Caki2 (cell line): ENCODE results near the gene TAOK2. TPM values are rescaled to one million over a fixed set of nuclear protein-coding genes. Genes with fewer than 3 reads are reported as not detected.
A peak's percentile ranks its signal among the peaks of the same experiment; 100 is the strongest.

Experiments used
- DNase-seq: peaks from one replicate; pipeline ENCODE4 v3.0.0-alpha.2; 2015; ENCODE audit warnings: low read depth
- in situ Hi-C: cut with HindIII; loops from 2 replicates; pipeline ENCODE4 v1.10.0; 2016; ENCODE audit warnings: low sequenced_read_pairs, low pct_unique_long_range_greater_than_20kb, mixed read lengths
- total RNA-seq: library from RNA; depleted of rRNA; stranded (reverse); fragments of >200 nt; shearing (Covaris generic); gene quantifications from 2 replicates; pipeline ENCODE4 v1.2.3, GENCODE V29; 2014; ENCODE audit warnings: low replicate concordance

TAOK2 gene
- total RNA-seq, 1 experiment from 2014 or later: 57.0 TPM

- no peak for DNase-seq
- in situ Hi-C loops: no loop called here
These were observed 10.6 kb downstream of the TAOK2 start for GRCh38 chr16:29984137-29984763.

- DNase-seq: no peak
- in situ Hi-C loops: no loop called here
These were observed 11.1 kb downstream of the TAOK2 start for GRCh38 chr16:29984764-29985147.

GRCh38 chr16:29985271-29985811 lies 11.7 kb downstream of the TAOK2 start:
- in situ Hi-C loops: no loop called here
- DNase-seq: no peak

DNA sequence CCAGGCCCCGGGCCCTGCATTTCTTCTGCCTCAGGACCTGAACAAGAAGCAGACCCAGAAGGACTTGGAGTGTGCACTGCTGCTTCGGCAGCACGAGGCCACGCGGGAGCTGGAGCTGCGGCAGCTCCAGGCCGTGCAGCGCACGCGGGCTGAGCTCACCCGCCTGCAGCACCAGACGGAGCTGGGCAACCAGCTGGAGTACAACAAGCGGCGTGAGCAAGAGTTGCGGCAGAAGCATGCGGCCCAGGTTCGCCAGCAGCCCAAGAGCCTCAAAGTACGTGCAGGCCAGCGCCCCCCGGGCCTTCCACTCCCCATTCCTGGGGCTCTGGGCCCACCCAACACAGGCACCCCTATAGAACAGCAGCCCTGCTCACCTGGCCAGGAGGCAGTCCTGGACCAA lies 12.6 kb downstream of the TAOK2 start:
- DNase-seq: no peak
- in situ Hi-C loops: no loop called here

- DNase-seq: no peak
- in situ Hi-C loops: no loop called here
These were observed 13.3 kb downstream of the TAOK2 start for GRCh38 chr16:29986931-29987330.

- DNase-seq: no peak
- in situ Hi-C loops: no loop called here
These were observed 13.9 kb downstream of the TAOK2 start for GRCh38 chr16:29987371-29988085.

DNA sequence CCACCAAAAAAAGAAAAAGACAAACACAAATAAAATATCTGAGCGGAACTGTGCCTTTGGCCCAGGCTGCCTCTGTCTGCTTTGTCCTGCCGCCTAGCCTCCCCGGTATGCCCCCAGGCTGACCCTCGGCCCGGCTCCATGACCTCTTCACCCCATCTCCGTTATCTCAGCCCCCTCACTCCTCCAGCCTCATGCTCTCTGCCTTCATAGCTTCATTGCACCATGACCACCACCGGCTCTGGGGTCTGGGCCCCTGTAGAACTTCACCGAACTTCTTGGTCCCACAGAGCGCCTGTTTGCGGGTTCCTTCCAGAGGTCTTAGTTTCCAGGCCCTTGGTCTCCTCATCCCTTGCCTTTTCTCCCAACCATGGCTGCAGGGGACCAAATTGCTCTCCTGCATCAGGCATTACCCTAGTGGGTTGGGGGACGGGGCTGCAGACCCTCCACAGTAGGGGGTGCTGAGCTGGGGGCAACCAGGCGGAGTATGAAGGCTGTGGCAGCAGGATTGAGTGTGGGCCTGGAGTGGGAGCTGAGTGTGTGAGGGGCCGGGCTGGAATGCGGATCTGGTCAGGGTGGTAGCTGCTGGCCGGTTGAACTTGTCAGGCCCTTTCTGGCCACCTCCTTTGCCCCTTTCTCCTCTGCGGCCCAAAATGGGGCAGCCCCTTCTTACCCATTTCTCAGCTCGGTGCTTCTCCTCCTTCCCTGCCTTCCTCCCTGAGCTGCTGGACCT lies 14.8 kb downstream of the TAOK2 start:
- in situ Hi-C loops: no loop called here
- DNase-seq: no peak

GRCh38 chr16:29989111-29989858 lies 15.6 kb downstream of the TAOK2 start:
- no peak for DNase-seq
- in situ Hi-C loops: no loop called here

DNA sequence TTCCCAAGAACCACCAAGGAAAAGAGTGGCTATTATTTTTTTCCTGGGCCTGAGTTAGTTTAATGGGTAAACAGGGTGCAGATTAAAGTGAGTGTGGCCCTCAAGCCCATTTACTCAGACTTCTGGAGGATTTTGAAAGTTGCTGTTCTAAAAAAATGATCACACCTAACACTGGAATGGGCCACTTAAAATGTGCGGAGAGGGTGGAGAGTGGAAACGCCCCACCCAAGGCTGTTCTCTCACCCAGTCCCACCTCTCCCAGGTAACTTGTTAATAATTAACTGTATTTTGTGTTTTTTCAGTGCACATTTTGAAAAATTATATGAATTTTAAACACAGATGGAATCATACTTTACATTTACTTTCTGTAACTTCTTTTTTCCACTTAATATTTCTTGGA lies 16.4 kb downstream of the TAOK2 start:
- in situ Hi-C loops: no loop called here
- DNase-seq: no peak

DNA sequence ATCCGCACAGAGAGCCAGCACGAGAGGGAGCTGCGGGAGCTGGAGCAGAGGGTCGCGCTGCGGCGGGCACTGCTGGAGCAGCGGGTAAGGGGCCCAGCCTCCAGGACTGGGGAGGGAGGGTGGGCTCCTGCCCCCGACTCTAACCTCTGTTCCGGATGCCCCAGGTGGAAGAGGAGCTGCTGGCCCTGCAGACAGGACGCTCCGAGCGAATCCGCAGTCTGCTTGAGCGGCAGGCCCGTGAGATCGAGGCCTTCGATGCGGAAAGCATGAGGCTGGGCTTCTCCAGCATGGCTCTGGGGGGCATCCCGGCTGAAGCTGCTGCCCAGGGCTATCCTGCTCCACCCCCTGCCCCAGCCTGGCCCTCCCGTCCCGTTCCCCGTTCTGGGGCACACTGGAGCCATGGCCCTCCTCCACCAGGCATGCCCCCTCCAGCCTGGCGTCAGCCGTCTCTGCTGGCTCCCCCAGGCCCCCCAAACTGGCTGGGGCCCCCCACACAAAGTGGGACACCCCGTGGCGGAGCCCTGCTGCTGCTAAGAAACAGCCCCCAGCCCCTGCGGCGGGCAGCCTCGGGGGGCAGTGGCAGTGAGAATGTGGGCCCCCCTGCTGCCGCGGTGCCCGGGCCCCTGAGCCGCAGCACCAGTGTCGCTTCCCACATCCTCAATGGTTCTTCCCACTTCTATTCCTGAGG lies 17.4 kb downstream of the TAOK2 start:
- no peak for DNase-seq
- in situ Hi-C loops: no loop called here

DNA sequence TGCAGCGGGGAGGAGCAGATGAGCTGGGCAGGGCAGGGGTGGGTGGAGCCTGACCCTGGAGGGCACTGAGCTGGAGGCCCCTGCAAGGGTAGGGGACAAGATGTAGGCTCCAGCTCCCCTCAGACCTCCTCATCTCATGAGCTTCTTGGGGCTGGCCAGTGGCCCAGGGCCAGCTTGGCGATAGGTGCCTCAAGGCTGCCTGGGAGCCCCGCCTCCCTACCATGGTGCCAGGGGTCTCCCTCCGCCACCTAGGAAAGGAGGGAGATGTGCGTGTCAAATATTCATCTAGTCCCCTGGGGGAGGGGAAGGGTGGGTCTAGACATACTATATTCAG lies 17.9 kb downstream of the TAOK2 start:
- in situ Hi-C loops: no loop called here

GRCh38 chr16:29992344-29992967 lies 18.8 kb downstream of the TAOK2 start:
- DNase-seq: peak; percentile 19
- in situ Hi-C loops: no loop called here

More for the DNA sequence above, 17.9 kb downstream of the TAOK2 start:
- no peak for DNase-seq

DNA sequence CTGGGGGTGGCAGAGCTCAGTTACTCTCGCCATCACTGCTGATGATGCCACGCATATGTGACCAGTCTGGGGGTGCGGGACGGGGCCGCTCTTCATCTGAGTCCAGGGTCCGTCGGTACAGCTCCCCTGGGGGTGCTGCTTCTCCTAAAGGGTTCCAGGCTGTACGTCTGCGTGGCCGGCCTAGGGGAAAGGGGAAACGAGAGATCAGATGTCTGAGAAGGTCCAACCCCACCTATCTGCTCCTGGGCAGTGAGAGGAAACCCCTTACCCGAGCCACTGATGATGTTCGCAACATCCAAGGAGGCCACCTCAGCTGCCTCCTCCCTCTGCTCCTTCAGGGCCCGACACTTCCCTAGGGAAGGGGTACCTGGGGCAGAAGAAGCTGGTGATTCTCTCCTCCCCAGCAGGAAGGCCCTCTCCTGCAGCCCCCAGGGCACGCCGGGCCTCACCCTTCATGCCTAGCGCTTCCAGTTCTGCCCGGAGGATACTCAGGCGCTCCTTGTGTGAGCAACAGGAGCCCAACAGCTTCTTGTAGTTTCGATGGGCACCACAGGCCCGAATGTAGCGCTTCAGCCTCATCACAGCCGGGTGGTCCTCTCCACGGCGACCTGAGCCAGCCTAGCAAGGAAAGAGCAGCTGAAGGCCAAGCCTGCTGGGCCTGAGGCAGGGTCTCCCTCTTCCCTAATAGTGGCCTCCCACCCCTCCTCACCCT lies 19.7 kb downstream of the TAOK2 start:
- DNase-seq: no peak
- in situ Hi-C loops: no loop called here

GRCh38 chr16:29993903-29994599 lies 20.4 kb downstream of the TAOK2 start:
- in situ Hi-C loops: no loop called here
- DNase-seq: no peak

GRCh38 chr16:29994600-29995323 lies 21.1 kb downstream of the TAOK2 start:
- no peak for DNase-seq

DNA sequence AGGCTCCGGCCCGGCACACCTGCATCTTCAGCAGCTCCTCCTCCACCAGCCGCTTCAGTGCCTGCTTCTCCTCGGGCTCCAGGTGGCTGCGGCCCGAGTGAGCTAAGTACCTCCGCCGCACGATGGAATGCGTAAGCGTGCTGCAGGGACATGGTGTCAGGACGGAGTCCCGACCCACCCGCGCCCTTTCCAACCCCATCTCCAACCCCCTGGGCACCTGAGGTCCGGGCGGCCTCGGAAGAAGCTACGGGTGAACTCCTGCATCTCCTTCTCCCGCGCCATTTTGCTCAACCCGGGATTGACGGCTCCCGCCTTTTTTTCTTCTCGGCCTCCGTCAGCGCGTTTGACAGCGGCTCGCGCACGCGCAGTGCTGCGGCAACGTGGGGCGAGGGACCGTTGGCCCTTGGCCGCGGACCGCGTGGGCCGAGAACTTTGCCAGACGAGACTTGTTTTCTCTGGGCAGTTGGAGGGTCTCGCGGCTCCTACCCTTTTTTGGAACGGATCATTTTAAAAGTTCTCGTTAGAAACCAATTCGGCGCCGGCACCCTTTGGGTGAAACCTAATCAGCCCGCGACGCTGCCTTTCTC lies 21.7 kb downstream of the TAOK2 start, which contains the start of gene HIRIP3:
Gene HIRIP3 (minus strand): TSS at position 294 of the 587 bp plus-strand sequence. CDS start 12 bp downstream, at position 282.
- in situ Hi-C loops: no loop called here
- DNase-seq: peak; percentile 86

More at GRCh38 chr16:29994600-29995323, 21.1 kb downstream of the TAOK2 start:
- in situ Hi-C loops: no loop called here
